Activated CD4-positive, alpha-beta T cell treated with anti-CD3 and anti-CD28 coated beads for 48 hours (primary cell): ENCODE measurements around the gene SLC35D1.
A peak's percentile ranks its signal among the peaks of the same experiment; 100 is the strongest.
"Not testable (repeated sequence)": the region's sequence is repeated elsewhere in the genome, so short reads cannot be mapped to it uniquely, and the experiment has no call there.

Experiments used
- DNase-seq: peaks from one replicate; pipeline ENCODE4 v3.0.0-alpha.2; 2020

The SLC35D1 gene

GRCh38 chr1:66982561-66983260 is 71.2 kb downstream of the SLC35D1 start:
- DNase-seq, result no peak

GRCh38 chr1:66981679-66982078 is 72.3 kb downstream of the SLC35D1 start:
- peak; percentile 46 for DNase-seq

- no peak for DNase-seq
Measured at GRCh38 chr1:66980745-66981367, 73.1 kb downstream of the SLC35D1 start.

- DNase-seq, result not testable (repeated sequence)
Measured at GRCh38 chr1:66979621-66980020, 74.3 kb downstream of the SLC35D1 start.

GRCh38 chr1:66978201-66978600 is 75.7 kb downstream of the SLC35D1 start:
- DNase-seq, result no peak

GRCh38 chr1:66968574-66968973 is 85.4 kb downstream of the SLC35D1 start:
- DNase-seq, result no peak

- DNase-seq, result not testable (repeated sequence)
Measured at GRCh38 chr1:66966188-66966873, 87.6 kb downstream of the SLC35D1 start.

- DNase-seq, result no peak
Measured at GRCh38 chr1:66957938-66958337, 96.0 kb downstream of the SLC35D1 start.

GRCh38 chr1:66954208-66954607 is 99.7 kb downstream of the SLC35D1 start:
- no peak for DNase-seq

- DNase-seq, result no peak
Measured at GRCh38 chr1:66951513-66951912, 102.4 kb downstream of the SLC35D1 start.
